ENCODE measurements around the gene FHIT. TPM values are rescaled to one million over a fixed set of nuclear protein-coding genes. Genes with fewer than 3 reads are reported as not detected.

Gene FHIT
- total RNA-seq, 1 experiment from 2014 or later: 9.8 TPM

- POLR2A ChIA-PET (ENCODE audit: unreplicated experiment): no interaction called here
- no peak for TF ChIP-seq EZH2 (IDR thresholded peaks at IDR 0.05; ENCODE audit: low read depth)
- TF ChIP-seq CTCF (conservative IDR thresholded peaks at IDR 0.05): no peak
- CTCF ChIA-PET: no interaction called here
- Histone ChIP-seq H4K20me1 (ENCODE audit: insufficient read depth) (no peaks in the 10 kb centered on the region), H3K4me2 (no peak overlapping the region), H3K9me2 (ENCODE audit: insufficient read depth) (no peaks in the 10 kb centered on the region), H3K79me2 (ENCODE audit: low read depth) (no peaks in the 10 kb centered on the region), H3K27ac (no peak overlapping the region), H3K36me3 (ENCODE audit: low read depth) (no peaks in the 10 kb centered on the region), H3K4me1 (replicated peaks; ENCODE audit: insufficient read depth) (no peaks in the 10 kb centered on the region), H3K9me3 (ENCODE audit: insufficient read depth, low read depth) (no peaks in the 10 kb centered on the region), H3F3A (ENCODE audit: insufficient read depth, low read depth) (no peaks in the 10 kb centered on the region), H2AFZ (no peak overlapping the region), H3K27me3 (ENCODE audit: insufficient read depth, low read depth) (no peaks in the 10 kb centered on the region), H3K4me3 (no peak overlapping the region)
- no peak for DNase-seq
- no TSS peak for BruUV-seq (replicated peaks)
- intact Hi-C loops (cut with micrococcal nuclease; ENCODE audit: unreplicated experiment): no loop called here
These were observed 599.5 kb downstream of the FHIT start for GRCh38 chr3:60651799-60652198.

- H3K4me1 ChIP-seq (replicated peaks; ENCODE audit: insufficient read depth): no peaks in the 10 kb centered on the region
- TF ChIP-seq EZH2 (IDR thresholded peaks at IDR 0.05; ENCODE audit: low read depth): no peak
- TF ChIP-seq CTCF (conservative IDR thresholded peaks at IDR 0.05): no peak
- H3K9me3 ChIP-seq (ENCODE audit: insufficient read depth, low read depth): no peaks in the 10 kb centered on the region
- no peak overlapping the region for H3K27ac ChIP-seq
- no peaks in the 10 kb centered on the region for H4K20me1 ChIP-seq (ENCODE audit: insufficient read depth)
- H3K79me2 ChIP-seq (ENCODE audit: low read depth): no peaks in the 10 kb centered on the region
- no peaks in the 10 kb centered on the region for H3K9me2 ChIP-seq (ENCODE audit: insufficient read depth)
- CTCF ChIA-PET: no interaction called here
- no peak overlapping the region for H3K4me3 ChIP-seq
- no peaks in the 10 kb centered on the region for H3K36me3 ChIP-seq (ENCODE audit: low read depth)
- H3K27me3 ChIP-seq (ENCODE audit: insufficient read depth, low read depth): no peaks in the 10 kb centered on the region
- BruUV-seq (replicated peaks): no TSS peak
- intact Hi-C loops (cut with micrococcal nuclease; ENCODE audit: unreplicated experiment): no loop called here
- no peak overlapping the region for H2AFZ ChIP-seq
- no peak for DNase-seq
- POLR2A ChIA-PET (ENCODE audit: unreplicated experiment): no interaction called here
- H3F3A ChIP-seq (ENCODE audit: insufficient read depth, low read depth): no peaks in the 10 kb centered on the region
- no peak overlapping the region for H3K4me2 ChIP-seq
These were observed 601.1 kb downstream of the FHIT start for GRCh38 chr3:60650171-60650570.

DNA sequence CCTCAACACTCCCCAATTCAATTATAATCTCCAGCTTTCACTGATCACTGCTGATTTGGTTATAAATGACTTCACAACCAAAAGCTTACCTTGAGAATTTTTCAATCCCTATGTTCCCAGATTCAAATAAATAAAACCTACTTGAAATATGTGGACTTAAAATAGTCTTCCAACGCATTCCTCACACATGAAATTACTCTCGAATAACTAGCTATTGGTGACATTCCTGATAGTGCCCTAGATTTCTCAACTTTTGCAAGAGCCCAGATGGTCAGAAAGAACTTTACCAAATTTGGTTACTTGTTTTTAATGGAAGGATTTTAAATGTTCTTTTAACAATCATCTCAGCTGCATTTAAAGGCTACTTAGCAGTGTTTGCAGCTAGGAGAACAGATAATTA is 605.5 kb downstream of the FHIT start:
- Histone ChIP-seq H3F3A (ENCODE audit: insufficient read depth, low read depth) (no peaks in the 10 kb centered on the region), H4K20me1 (ENCODE audit: insufficient read depth) (no peaks in the 10 kb centered on the region), H3K9me2 (ENCODE audit: insufficient read depth) (no peaks in the 10 kb centered on the region), H3K9me3 (ENCODE audit: insufficient read depth, low read depth) (no peaks in the 10 kb centered on the region), H3K4me3 (no peak overlapping the region), H3K4me1 (replicated peaks; ENCODE audit: insufficient read depth) (no peaks in the 10 kb centered on the region), H3K27ac (no peak overlapping the region), H3K79me2 (ENCODE audit: low read depth) (no peaks in the 10 kb centered on the region), H3K4me2 (no peak overlapping the region), H2AFZ (no peak overlapping the region), H3K36me3 (ENCODE audit: low read depth) (no peaks in the 10 kb centered on the region), H3K27me3 (ENCODE audit: insufficient read depth, low read depth) (no peaks in the 10 kb centered on the region)
- TF ChIP-seq EZH2 (IDR thresholded peaks at IDR 0.05; ENCODE audit: low read depth) (no peak), CTCF (conservative IDR thresholded peaks at IDR 0.05) (no peak)
- no TSS peak for BruUV-seq (replicated peaks)
- ChIA-PET CTCF (no interaction called here), POLR2A (ENCODE audit: unreplicated experiment) (no interaction called here)
- intact Hi-C loops (cut with micrococcal nuclease; ENCODE audit: unreplicated experiment): no loop called here
- no peak for DNase-seq

Data from PC-9 (cell line).